Testis (tissue), 3 donors: Measurements from ENCODE around the gene AR. TPM values are rescaled to one million over a fixed set of nuclear protein-coding genes. Genes with fewer than 3 reads are reported as not detected.
"Not testable (repeated sequence)": the region's sequence is repeated elsewhere in the genome, so short reads cannot be mapped to it uniquely, and the experiment has no call there.

ENCODE experiments used
- DNase-seq: peaks from one replicate; pipeline ENCODE4 v3.0.0-alpha.2; 2019
- H3K27ac ChIP-seq, 2 donors: fragments of 200-600 bp; sonication (generic); one replicate each; pipeline ENCODE4 v1.5.1; 2019
- H3K27me3 ChIP-seq: fragments of 200-600 bp; sonication (generic); one replicate; pipeline ENCODE4 v1.5.1; 2019
- H3K36me3 ChIP-seq: fragments of 200-600 bp; sonication (generic); one replicate; pipeline ENCODE4 v1.5.1; 2017; ENCODE audit warnings: low read depth; ENCODE audit errors: missing control alignments
- H3K4me1 ChIP-seq: fragments of 200-600 bp; sonication (generic); one replicate; pipeline ENCODE4 v1.5.1; 2019
- H3K4me3 ChIP-seq, 2 donors: fragments of 200-600 bp; sonication (generic); one replicate each; pipeline ENCODE4 v1.5.1; 2017 to 2019
- H3K9me3 ChIP-seq: fragments of 200-600 bp; sonication (generic); one replicate; pipeline ENCODE4 v1.5.1; 2017
- POLR2A ChIP-seq: fragments of 450-650 bp; IDR thresholded peaks from one replicate; pipeline ENCODE4 v1.6.1; 2017; ENCODE audit warnings: antibody characterized with exemption, mild to moderate bottlenecking, moderate library complexity
- WGBS, 2 donors: methylation state at CpG; one replicate each; pipeline ENCODE4 v1.1.5; 2018; 5-methylcytosine and 5-hydroxymethylcytosine counted together
- intact Hi-C: fragments of 100-400 bp; cut with DNase I; formaldehyde crosslinking; loops from one replicate; pipeline ENCODE4 v1.15.1; 2023; ENCODE audit warnings: low total_unique reads
- polyA plus RNA-seq: library from polyadenylated mRNA; stranded (reverse); fragments of 350-450 nt; fragmentation: Illumina TruSeq; extraction: RNeasy Lipid Tissue Mini Kit (QIAGEN cat#74804); gene quantifications from one replicate; pipeline ENCODE4 v1.2.3, GENCODE V29; 2014; ENCODE audit warnings: low read depth, low replicate concordance; ENCODE audit not compliant: insufficient read depth
- total RNA-seq, 2 donors: library from RNA; depleted of rRNA; stranded (reverse); fragments of >200 nt; gene quantifications; one replicate each; pipeline ENCODE4 v1.2.3, GENCODE V29; 2016
- TF ChIP-seq, protein P1 (sequence below), 3 experiments: fragments of 450-650 bp in 2 of 3; fragments of 200-600 bp in 1 of 3; sonication (generic) in 1 of 3; IDR thresholded peaks; one replicate each; pipeline ENCODE4 v1.5.1; 2016 to 2019; ENCODE audit warnings: antibody characterized with exemption in 3 of 3, mild to moderate bottlenecking in 2 of 3, moderate library complexity in 1 of 3

AR gene
- total and polyA plus RNA-seq, 3 donors from 2014 or later: 12.0 to 52.3 (median 34.3) TPM

DNA sequence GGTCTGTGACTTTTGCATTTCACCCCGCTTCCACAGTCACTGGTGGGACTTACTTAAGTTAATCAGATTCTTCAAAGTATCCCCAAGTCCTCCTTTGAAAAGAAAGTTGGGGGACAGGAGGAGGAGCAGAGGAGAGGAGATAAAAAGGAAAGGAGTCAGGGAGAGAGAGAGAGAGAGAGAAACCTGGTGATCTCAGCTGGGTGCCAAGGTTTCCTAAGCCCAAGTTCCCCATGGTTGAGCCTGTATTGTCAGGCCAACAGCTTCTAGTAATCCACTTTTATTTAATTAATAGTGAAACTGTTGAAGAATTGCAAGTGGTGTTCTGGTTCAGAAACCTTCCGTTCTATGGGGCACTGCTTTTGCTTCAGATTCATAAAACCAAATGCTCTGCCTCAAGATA is 91.6 kb downstream of the AR start:
- no peak for TF ChIP-seq POLR2A
- TF ChIP-seq, protein P1, sequence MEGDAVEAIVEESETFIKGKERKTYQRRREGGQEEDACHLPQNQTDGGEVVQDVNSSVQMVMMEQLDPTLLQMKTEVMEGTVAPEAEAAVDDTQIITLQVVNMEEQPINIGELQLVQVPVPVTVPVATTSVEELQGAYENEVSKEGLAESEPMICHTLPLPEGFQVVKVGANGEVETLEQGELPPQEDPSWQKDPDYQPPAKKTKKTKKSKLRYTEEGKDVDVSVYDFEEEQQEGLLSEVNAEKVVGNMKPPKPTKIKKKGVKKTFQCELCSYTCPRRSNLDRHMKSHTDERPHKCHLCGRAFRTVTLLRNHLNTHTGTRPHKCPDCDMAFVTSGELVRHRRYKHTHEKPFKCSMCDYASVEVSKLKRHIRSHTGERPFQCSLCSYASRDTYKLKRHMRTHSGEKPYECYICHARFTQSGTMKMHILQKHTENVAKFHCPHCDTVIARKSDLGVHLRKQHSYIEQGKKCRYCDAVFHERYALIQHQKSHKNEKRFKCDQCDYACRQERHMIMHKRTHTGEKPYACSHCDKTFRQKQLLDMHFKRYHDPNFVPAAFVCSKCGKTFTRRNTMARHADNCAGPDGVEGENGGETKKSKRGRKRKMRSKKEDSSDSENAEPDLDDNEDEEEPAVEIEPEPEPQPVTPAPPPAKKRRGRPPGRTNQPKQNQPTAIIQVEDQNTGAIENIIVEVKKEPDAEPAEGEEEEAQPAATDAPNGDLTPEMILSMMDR (IDR thresholded peaks at IDR 0.05): no peak
- intact Hi-C loops: no loop called here
- no peaks in the 10 kb centered on the region for H3K36me3 ChIP-seq

DNA sequence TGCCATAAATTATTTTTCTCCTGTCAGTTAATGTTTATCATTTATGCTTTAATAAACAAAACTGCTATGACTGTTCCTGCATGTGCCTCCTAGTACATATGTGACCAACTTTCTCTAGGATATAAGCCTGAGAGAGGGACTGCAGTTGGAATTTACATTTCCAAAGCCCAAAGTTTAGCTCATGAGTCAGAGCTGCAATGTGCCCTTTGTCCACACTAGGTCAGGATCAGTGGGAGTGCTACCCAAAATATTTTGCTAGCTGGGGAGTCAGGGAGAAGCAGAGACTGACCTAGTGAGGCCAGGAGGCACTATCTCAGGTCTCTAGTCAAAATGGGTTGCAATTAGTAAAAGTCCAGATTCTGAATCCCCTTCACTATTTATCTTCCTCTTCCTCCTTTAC is 92.7 kb downstream of the AR start:
- H3K9me3 ChIP-seq: no peaks in the 10 kb centered on the region
- H3K4me3 ChIP-seq: no peak overlapping the region
- H3K27me3 ChIP-seq: no peaks in the 10 kb centered on the region
- intact Hi-C loops: no loop called here
- H3K4me1 ChIP-seq: no peaks in the 10 kb centered on the region
- TF ChIP-seq, protein P1 (IDR thresholded peaks at IDR 0.05): no peak
- TF ChIP-seq POLR2A: no peak
- no peak for DNase-seq
- H3K27ac ChIP-seq: no peak overlapping the region
- no peaks in the 10 kb centered on the region for H3K36me3 ChIP-seq

More for the DNA sequence above, 91.6 kb downstream of the AR start:
- H3K27me3 ChIP-seq: no peaks in the 10 kb centered on the region
- no peak for DNase-seq
- WGBS, 2 donors: 55 to 58% methylated on average over 2 of the region's 2 CpGs
- H3K4me3 ChIP-seq: no peak overlapping the region
- no peaks in the 10 kb centered on the region for H3K4me1 ChIP-seq
- H3K9me3 ChIP-seq: no peaks in the 10 kb centered on the region
- no peak overlapping the region for H3K27ac ChIP-seq

DNA sequence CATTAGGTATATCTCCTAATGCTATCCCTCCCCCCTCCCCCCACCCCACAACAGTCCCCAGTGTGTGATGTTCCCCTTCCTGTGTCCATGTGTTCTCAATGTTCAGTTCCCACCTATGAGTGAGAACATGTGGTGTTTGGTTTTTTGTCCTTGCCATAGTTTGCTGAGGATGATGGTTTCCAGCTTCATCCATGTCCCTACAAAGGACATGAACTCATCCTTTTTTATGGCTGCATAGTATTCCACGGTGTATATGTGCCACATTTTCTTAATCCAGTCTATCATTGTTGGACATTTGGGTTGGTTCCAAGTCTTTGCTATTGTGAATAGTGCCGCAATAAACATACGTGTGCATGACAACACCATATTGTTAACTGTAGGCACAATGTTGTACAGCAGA is 93.5 kb downstream of the AR start:
- H3K36me3 ChIP-seq, intact Hi-C loops, H3K4me1 ChIP-seq, H3K27me3 ChIP-seq, H3K4me3 ChIP-seq, H3K9me3 ChIP-seq, DNase-seq, H3K27ac ChIP-seq: not testable (repeated sequence)
- WGBS, 2 donors: 83 to 88% methylated on average over 2 to 3 of the region's 3 CpGs

DNA sequence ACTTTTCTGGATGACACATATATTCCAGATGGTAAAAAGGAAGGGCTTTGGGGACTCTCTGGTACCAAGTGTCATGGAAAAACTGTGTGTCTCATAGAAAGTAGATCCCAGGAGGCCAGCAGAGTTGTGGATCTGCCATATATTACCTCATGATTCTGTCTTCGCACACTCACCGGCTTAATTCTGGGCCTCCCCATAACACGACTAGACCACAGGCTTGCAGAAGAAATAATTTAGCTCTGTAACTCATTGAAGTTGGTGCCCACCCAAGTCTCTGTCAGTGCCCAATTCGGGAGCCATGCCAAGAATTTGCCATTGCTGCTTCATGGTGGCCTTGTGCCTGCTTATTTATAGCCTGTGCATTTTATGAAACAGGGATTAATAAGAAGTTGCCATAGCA is 104.5 kb downstream of the AR start:
- WGBS, 2 donors: 70 to 87% methylated on average over 4 of the region's 4 CpGs
- no peaks in the 10 kb centered on the region for H3K9me3 ChIP-seq

DNA sequence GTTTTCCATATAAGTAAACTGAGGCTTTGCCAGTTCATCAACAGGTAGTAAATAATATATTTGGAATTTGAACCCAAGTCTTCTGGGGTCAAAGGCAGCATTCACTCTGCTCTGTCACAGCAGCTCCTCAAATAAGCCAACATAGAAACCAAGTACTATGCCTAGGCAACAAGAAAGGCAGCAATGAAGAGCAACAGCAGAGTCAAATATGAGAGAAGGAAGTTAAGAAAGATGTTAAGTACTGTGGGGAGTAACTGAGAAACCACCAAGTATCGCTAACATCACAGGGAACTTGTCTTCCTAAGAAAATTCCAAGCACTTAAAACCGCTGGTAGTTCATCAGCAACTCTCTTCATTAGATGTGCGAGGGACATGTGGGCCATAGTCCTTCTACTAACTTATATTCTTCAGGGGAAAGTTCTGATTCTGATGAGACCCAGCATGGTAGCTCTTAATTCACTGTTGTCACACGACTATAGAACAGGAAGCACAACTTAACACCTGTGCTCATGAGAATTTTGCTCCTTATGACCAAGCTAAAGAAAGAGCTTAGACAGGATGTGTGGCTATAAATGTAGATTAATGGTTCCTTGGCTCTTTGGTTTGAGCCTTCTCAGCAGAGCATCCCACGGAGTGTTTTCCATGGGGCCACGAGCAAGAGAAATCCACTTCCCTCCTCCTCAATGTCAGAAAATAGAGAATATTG is 107.8 kb downstream of the AR start:
- Histone ChIP-seq H3K4me1 (no peaks in the 10 kb centered on the region), H3K27ac (no peak overlapping the region), H3K9me3 (no peaks in the 10 kb centered on the region), H3K27me3 (no peaks in the 10 kb centered on the region), H3K36me3 (no peaks in the 10 kb centered on the region), H3K4me3 (no peak overlapping the region)
- no peak for DNase-seq
- intact Hi-C loops: no loop called here
- WGBS, 2 donors: 68 to 80% methylated on average over 6 of the region's 6 CpGs
- TF ChIP-seq, protein P1 (IDR thresholded peaks at IDR 0.05): no peak
- TF ChIP-seq POLR2A: no peak

More for the DNA sequence above, 104.5 kb downstream of the AR start:
- Histone ChIP-seq H3K27me3 (no peaks in the 10 kb centered on the region), H3K27ac (no peak overlapping the region), H3K36me3 (no peaks in the 10 kb centered on the region), H3K4me3 (no peak overlapping the region), H3K4me1 (no peaks in the 10 kb centered on the region)
- TF ChIP-seq, protein P1 (IDR thresholded peaks at IDR 0.05): no peak
- no peak for DNase-seq
- intact Hi-C loops: no loop called here
